H1 (cell line): ENCODE data around the gene GMPR. TPM values are rescaled to one million over a fixed set of nuclear protein-coding genes. Genes with fewer than 3 reads are reported as not detected.

ENCODE experiments used
- CTCF ChIA-PET: fragments of 300-600 bp; sonication (Branson Sonifier 250); formaldehyde crosslinking; loops from one replicate; lab custom pipeline; 2021; ENCODE audit not compliant: partially characterized antibody; lab: Charles Lee
- POLR2A ChIA-PET: fragments of 300-600 bp; sonication (Branson Sonifier 250); formaldehyde crosslinking; loops from one replicate; lab custom pipeline; 2021; ENCODE audit warnings: inconsistent platforms; ENCODE audit not compliant: partially characterized antibody; lab: Charles Lee
- DNase-seq, 2 experiments: peaks; one replicate each; pipeline versions ENCODE4 v3.0.0 to v3.0.0-alpha.2; 2010 to 2022; ENCODE audit warnings: low spot score in 2 of 2, low read depth in 1 of 2, mixed read lengths in 1 of 2
- FAIRE-seq: peaks from 2 replicates; lab custom pipeline; 2011; peaks lifted over from hg19 to GRCh38; lab: Jason Lieb, UNC
- H2AFZ ChIP-seq: 2 replicates; pipeline ENCODE4 v1.8.1; 2012; ENCODE audit warnings: low read length, inconsistent platforms
- H2AK5ac ChIP-seq: 2 replicates; pipeline ENCODE4 v1.6.1; 2013; ENCODE audit warnings: low read depth, low read length
- H2BK120ac ChIP-seq: replicated peaks from 2 replicates; pipeline ENCODE3; 2013; ENCODE audit warnings: low read depth, low read length, inconsistent platforms
- H2BK12ac ChIP-seq: 2 replicates; pipeline ENCODE4 v1.6.1; 2013; ENCODE audit warnings: low read depth, low read length
- H2BK15ac ChIP-seq: 2 replicates; pipeline ENCODE4 v1.6.1; 2013; ENCODE audit warnings: low read length
- H2BK20ac ChIP-seq: 2 replicates; pipeline ENCODE4 v1.6.1; 2013; ENCODE audit warnings: low read length
- H2BK5ac ChIP-seq: 2 replicates; pipeline ENCODE4 v1.6.1; 2013; ENCODE audit warnings: low read depth, low read length
- H3K14ac ChIP-seq: 2 replicates; pipeline ENCODE4 v1.6.1; 2013; ENCODE audit warnings: inconsistent platforms; ENCODE audit not compliant: insufficient read length
- H3K18ac ChIP-seq: 2 replicates; pipeline ENCODE4 v1.6.1; 2013; ENCODE audit warnings: low read length; ENCODE audit errors: extremely low read depth
- H3K23ac ChIP-seq: 2 replicates; pipeline ENCODE4 v1.6.1; 2013; ENCODE audit warnings: inconsistent platforms; ENCODE audit not compliant: insufficient read length
- H3K23me2 ChIP-seq: 2 replicates; pipeline ENCODE4 v1.6.1; 2013; ENCODE audit warnings: low read depth, low read length
- H3K27ac ChIP-seq: 2 replicates; pipeline ENCODE4 v1.6.1; 2011; ENCODE audit warnings: low read depth, low read length, inconsistent platforms
- H3K27me3 ChIP-seq, 4 experiments: replicated peaks in 1 of 4; 1 replicate in 1 of 4; 2 replicates in 3 of 4; pipeline versions ENCODE4 v1.6.1 to v1.8.1; 2011 to 2013; ENCODE audit warnings: low read length in 3 of 4, mild to moderate bottlenecking in 3 of 4, inconsistent platforms in 2 of 4, mixed read lengths in 2 of 4, moderate library complexity in 1 of 4; ENCODE audit not compliant: control insufficient read depth in 3 of 4, insufficient read depth in 3 of 4; ENCODE audit errors: extremely low read depth in 1 of 4
- H3K36me3 ChIP-seq, 4 experiments: 2 replicates each; pipeline versions ENCODE4 v1.6.1 to v1.8.1; 2011 to 2013; ENCODE audit warnings: mild to moderate bottlenecking in 4 of 4, low read length in 3 of 4, moderate library complexity in 2 of 4, control low read depth in 1 of 4, inconsistent platforms in 1 of 4; ENCODE audit not compliant: insufficient read depth in 4 of 4, control insufficient read depth in 2 of 4
- H3K4ac ChIP-seq: replicated peaks from 2 replicates; pipeline ENCODE3; 2013; ENCODE audit warnings: low read length, low read depth, mixed read lengths, inconsistent platforms; ENCODE audit not compliant: insufficient read length
- H3K4me1 ChIP-seq, 4 experiments: replicated peaks in 1 of 4; 1 replicate in 1 of 4; 2 replicates in 3 of 4; pipeline versions ENCODE4 v1.6.1 to v1.8.1; 2011 to 2013; ENCODE audit warnings: low read length in 3 of 4, inconsistent platforms in 2 of 4, mixed read lengths in 1 of 4; ENCODE audit not compliant: insufficient read depth in 4 of 4, control insufficient read depth in 3 of 4
- H3K4me2 ChIP-seq, 2 experiments: 2 replicates each; pipeline versions ENCODE4 v1.6.1 to v1.8.1; 2011 to 2013; ENCODE audit warnings: low read depth in 2 of 2, low read length in 2 of 2, control low read depth in 1 of 2, inconsistent platforms in 1 of 2, mild to moderate bottlenecking in 1 of 2; ENCODE audit not compliant: insufficient read depth in 1 of 2
- H3K4me3 ChIP-seq, 4 experiments: fragments of 200-600, 300-600 bp in 1 of 4; sonication (generic), shearing (Covaris generic), sonication (Bioruptor Twin) in 1 of 4; 2 replicates each; pipeline versions ENCODE4 v1.5.1 to v1.8.1; 2011 to 2016; ENCODE audit warnings: low read length in 4 of 4, low read depth in 3 of 4, control low read depth in 2 of 4, inconsistent platforms in 2 of 4, mild to moderate bottlenecking in 2 of 4, mixed read lengths in 1 of 4, moderate library complexity in 1 of 4; ENCODE audit not compliant: insufficient read depth in 2 of 4; ENCODE audit errors: extremely low read depth in 1 of 4
- H3K56ac ChIP-seq: replicated peaks from 2 replicates; pipeline ENCODE3; 2013; ENCODE audit warnings: low read depth, mild to moderate bottlenecking, mixed read lengths, low read length, inconsistent platforms; ENCODE audit not compliant: insufficient read length
- H3K79me1 ChIP-seq: 2 replicates; pipeline ENCODE4 v1.6.1; 2013; ENCODE audit warnings: low read depth, low read length, control low read depth
- H3K79me2 ChIP-seq, 2 experiments: 2 replicates each; pipeline versions ENCODE4 v1.6.1 to v1.8.1; 2012 to 2013; ENCODE audit warnings: low read length in 2 of 2, mild to moderate bottlenecking in 2 of 2, inconsistent platforms in 1 of 2; ENCODE audit not compliant: insufficient read depth in 2 of 2, control insufficient read depth in 1 of 2
- H3K9ac ChIP-seq, 4 experiments: replicated peaks in 1 of 4; 1 replicate in 1 of 4; 2 replicates in 3 of 4; pipeline versions ENCODE4 v1.6.1 to v1.8.1; 2011 to 2013; ENCODE audit warnings: low read depth in 3 of 4, low read length in 3 of 4, control low read depth in 2 of 4, mild to moderate bottlenecking in 2 of 4, moderate library complexity in 2 of 4, inconsistent platforms in 1 of 4; ENCODE audit errors: extremely low read depth in 1 of 4
- H3K9me3 ChIP-seq, 2 experiments: 2 replicates each; pipeline versions ENCODE4 v1.6.1 to v1.8.1; 2012 to 2013; ENCODE audit warnings: mild to moderate bottlenecking in 2 of 2, moderate library complexity in 2 of 2, control low read depth in 1 of 2, inconsistent platforms in 1 of 2, low read depth in 1 of 2, low read length in 1 of 2, mixed read lengths in 1 of 2; ENCODE audit not compliant: insufficient read depth in 2 of 2
- H4K20me1 ChIP-seq, 2 experiments: replicated peaks in 1 of 2; 2 replicates each; pipeline versions ENCODE3 to v1.8.1; 2011 to 2013; ENCODE audit warnings: inconsistent platforms in 2 of 2, low read length in 2 of 2, mild to moderate bottlenecking in 1 of 2; ENCODE audit not compliant: insufficient read depth in 2 of 2, control insufficient read depth in 1 of 2
- H4K5ac ChIP-seq: 2 replicates; pipeline ENCODE4 v1.6.1; 2013; ENCODE audit warnings: low read length, low read depth, mixed read lengths, inconsistent platforms; ENCODE audit not compliant: insufficient read length
- H4K8ac ChIP-seq: 2 replicates; pipeline ENCODE4 v1.8.0; 2013; ENCODE audit warnings: mild to moderate bottlenecking, moderate library complexity, low read length, inconsistent platforms; ENCODE audit not compliant: insufficient read depth; ENCODE audit errors: extremely low read depth
- H4K91ac ChIP-seq: replicated peaks from 2 replicates; pipeline ENCODE3; 2013; ENCODE audit warnings: low read length, mixed read lengths, inconsistent platforms; ENCODE audit not compliant: insufficient read length
- WGBS, 2 experiments: shearing (Covaris generic) in 1 of 2; methylation state at CpG; one replicate each; pipeline versions ENCODE4 v1.1.6 to v1.1.7; 2013 to 2015; ENCODE audit warnings: low lambda C conversion rate in 2 of 2, mixed read lengths in 2 of 2, inconsistent platforms in 1 of 2, low coverage in 1 of 2, missing lambda C conversion rate in 1 of 2; ENCODE audit not compliant: insufficient replicate concordance in 2 of 2, insufficient coverage in 1 of 2, insufficient read length in 1 of 2; ENCODE audit errors: extremely low coverage in 1 of 2, missing lambda C conversion rate in 1 of 2; 5-methylcytosine and 5-hydroxymethylcytosine counted together
- polyA plus RNA-seq, 7 experiments: library from polyadenylated mRNA; depleted of rRNA in 3 of 7; stranded (reverse) in 5 of 7; unstranded in 2 of 7; fragments of >200 nt in 5 of 7; fragments of 200-250 nt in 2 of 7; gene quantifications; 1 replicate in 5 of 7; 2 replicates in 1 of 7; 4 replicates in 1 of 7; pipeline versions ENCODE4 v1.2.1 to v1.2.3, GENCODE V29; 2011 to 2013; ENCODE audit warnings: missing spikeins in 2 of 7, mixed read lengths in 2 of 7
- total RNA-seq: library from RNA; stranded (reverse); fragmentation: NEBNext Ultra II Directional; extraction: Animal tissue kit (Norgen Biotek cat#: 25700); gene quantifications from 2 replicates; pipeline ENCODE4 v1.2.1, GENCODE V29; 2021

Gene GMPR
- total and polyA plus RNA-seq, 2 of the 8 experiments (the other 6 are each of a cell fraction or from before 2014, with no cell fraction given): 0.99 to 1.2 TPM

DNA sequence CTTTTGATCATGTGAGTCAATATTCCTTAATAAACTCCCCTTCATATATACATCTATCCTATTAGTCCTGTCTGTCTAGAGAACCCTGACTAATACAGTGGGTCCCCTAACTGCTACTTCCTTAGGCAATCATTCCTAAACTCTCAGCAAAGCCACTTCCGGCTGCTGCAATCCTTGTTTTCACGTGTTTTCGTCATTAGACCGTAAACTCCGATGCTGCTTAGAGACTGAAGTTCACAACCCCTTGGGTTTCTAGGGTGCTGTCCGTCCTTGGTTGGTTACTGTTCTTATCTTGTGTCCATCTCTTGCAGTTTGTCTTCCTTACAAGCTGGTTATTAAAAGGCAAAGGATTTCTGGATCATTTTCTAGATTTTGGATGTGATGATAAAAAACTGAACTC lies 106.4 kb downstream of the GMPR start:
- Histone ChIP-seq H3K4me2 (no peak overlapping the region), H3K79me1 (no peaks in the 10 kb centered on the region), H3K4me1 (peaks cover 0 to 3% (median 0%) of the 10 kb centered on the region in 4 experiments; a peak in 2 of 7 replicates), H3K9me3 (no peaks in the 10 kb centered on the region), H2AK5ac (no peak overlapping the region), H4K5ac (no peak overlapping the region), H4K20me1 (no peaks in the 10 kb centered on the region), H3K14ac (no peak overlapping the region), H2BK5ac (no peak overlapping the region), H3K79me2 (no peaks in the 10 kb centered on the region), H3K23me2 (no peaks in the 10 kb centered on the region), H2BK20ac (no peak overlapping the region), H2BK15ac (no peak overlapping the region), H3K4me3 (no peak overlapping the region), H2BK12ac (no peak overlapping the region), H3K4ac (no peak overlapping the region), H4K8ac (no peak overlapping the region), H3K27ac (no peak overlapping the region), H3K56ac (no peak overlapping the region), H2BK120ac (no peak overlapping the region), H3K36me3 (no peaks in the 10 kb centered on the region), H3K27me3 (no peaks in the 10 kb centered on the region), H4K91ac (no peak overlapping the region), H2AFZ (no peak overlapping the region), H3K18ac (no peak overlapping the region), H3K23ac (no peak overlapping the region), H3K9ac (no peak overlapping the region)
- FAIRE-seq: no peak
- no peak for DNase-seq
- CTCF ChIA-PET: interaction anchor here (3.1 kb wide), 1 partner anchor 12 kb away, joined by 18 read pairs; no protein-coding TSS in a partner anchor
- POLR2A ChIA-PET: no interaction called here
- 95% methylated on average over 6 of the region's 6 CpGs; no CpG with 5 or more reads in 1 of the 2 experiments for WGBS, 2 experiments
